Neural progenitor cell (in vitro differentiated cells): ENCODE data around the gene SLC25A13. TPM values are rescaled to one million over a fixed set of nuclear protein-coding genes. Genes with fewer than 3 reads are reported as not detected.

Experiments
- DNase-seq: peaks from one replicate; pipeline ENCODE4 v3.0.0-alpha.2; 2016; ENCODE audit warnings: low spot score
- H2AFZ ChIP-seq: fragments of 200-600 bp; sonication (generic); replicated peaks from 2 replicates; pipeline ENCODE4 v1.6.1; 2016; ENCODE audit warnings: antibody characterized with exemption
- H3F3A ChIP-seq: fragments of 200-600 bp; sonication (generic); 2 replicates; pipeline ENCODE4 v1.6.1; 2016; ENCODE audit warnings: antibody characterized with exemption, low read depth
- H3K27ac ChIP-seq: fragments of 200-600 bp; sonication (generic); 2 replicates; pipeline ENCODE4 v1.5.1; 2016; ENCODE audit warnings: mild to moderate bottlenecking
- H3K27me3 ChIP-seq: fragments of 200-600 bp; sonication (generic); 2 replicates; pipeline ENCODE4 v1.6.1; 2016; ENCODE audit warnings: mild to moderate bottlenecking, moderate library complexity
- H3K36me3 ChIP-seq: fragments of 200-600 bp; sonication (generic); 2 replicates; pipeline ENCODE4 v1.5.1; 2016
- H3K4me1 ChIP-seq: fragments of 200-600 bp; sonication (generic); 2 replicates; pipeline ENCODE4 v1.6.1; 2016; ENCODE audit warnings: mixed run types
- H3K4me2 ChIP-seq: fragments of 200-600 bp; sonication (generic); 2 replicates; pipeline ENCODE4 v1.6.1; 2016
- H3K4me3 ChIP-seq: fragments of 200-600 bp; sonication (generic); 2 replicates; pipeline ENCODE4 v1.5.1; 2016
- H3K79me2 ChIP-seq: fragments of 200-600 bp; sonication (generic); 2 replicates; pipeline ENCODE4 v1.6.1; 2016; ENCODE audit warnings: low read depth
- H3K9ac ChIP-seq: fragments of 200-600 bp; sonication (generic); 2 replicates; pipeline ENCODE4 v1.6.1; 2016
- H3K9me3 ChIP-seq: fragments of 200-600 bp; sonication (generic); 2 replicates; pipeline ENCODE4 v1.5.1; 2016; ENCODE audit warnings: low read depth
- H4K20me1 ChIP-seq: fragments of 200-600 bp; sonication (generic); 2 replicates; pipeline ENCODE4 v1.6.1; 2016; ENCODE audit warnings: low read depth
- H3K27ac Mint-ChIP-seq: 3 replicates; pipeline ENCODE4 v1.8.0; 2021; ENCODE audit warnings: mixed read lengths
- H3K27me3 Mint-ChIP-seq: 2 replicates; pipeline ENCODE4 v1.8.0; 2022; ENCODE audit warnings: low read depth, mild to moderate bottlenecking, inconsistent platforms, moderate library complexity, mixed read lengths; ENCODE audit not compliant: insufficient read depth
- H3K36me3 Mint-ChIP-seq: 3 replicates; pipeline ENCODE4 v1.8.0; 2021; ENCODE audit warnings: mixed read lengths
- H3K4me1 Mint-ChIP-seq: 3 replicates; pipeline ENCODE4 v1.8.0; 2021; ENCODE audit warnings: mixed read lengths
- H3K4me3 Mint-ChIP-seq: 3 replicates; pipeline ENCODE4 v1.8.0; 2021; ENCODE audit warnings: mild to moderate bottlenecking, moderate library complexity, mixed read lengths
- H3K9me3 Mint-ChIP-seq: 3 replicates; pipeline ENCODE4 v1.8.0; 2020; ENCODE audit warnings: mixed read lengths
- EZH2 ChIP-seq: fragments of 200-600 bp; sonication (generic); IDR thresholded peaks from 2 replicates; pipeline ENCODE4 v1.6.1; 2017; ENCODE audit warnings: antibody characterized with exemption, mild to moderate bottlenecking, moderate library complexity
- EZH2phosphoT487 ChIP-seq: fragments of 200-600 bp; sonication (generic); IDR thresholded peaks from 2 replicates; pipeline ENCODE4 v1.6.1; 2017; ENCODE audit warnings: antibody characterized with exemption
- total RNA-seq: library from RNA; depleted of rRNA; stranded (reverse); fragments of >200 nt; gene quantifications from 2 replicates; pipeline ENCODE4 v1.2.3, GENCODE V29; 2015; ENCODE audit warnings: low replicate concordance
- TF ChIP-seq, protein P1 (sequence below): fragments of 200-600 bp; sonication (generic); IDR thresholded peaks from 2 replicates; pipeline ENCODE4 v1.5.1; 2017; ENCODE audit warnings: antibody characterized with exemption, mild to moderate bottlenecking

SLC25A13 gene
- total RNA-seq, 1 donor from 2014 or later: 83.3 TPM

DNA sequence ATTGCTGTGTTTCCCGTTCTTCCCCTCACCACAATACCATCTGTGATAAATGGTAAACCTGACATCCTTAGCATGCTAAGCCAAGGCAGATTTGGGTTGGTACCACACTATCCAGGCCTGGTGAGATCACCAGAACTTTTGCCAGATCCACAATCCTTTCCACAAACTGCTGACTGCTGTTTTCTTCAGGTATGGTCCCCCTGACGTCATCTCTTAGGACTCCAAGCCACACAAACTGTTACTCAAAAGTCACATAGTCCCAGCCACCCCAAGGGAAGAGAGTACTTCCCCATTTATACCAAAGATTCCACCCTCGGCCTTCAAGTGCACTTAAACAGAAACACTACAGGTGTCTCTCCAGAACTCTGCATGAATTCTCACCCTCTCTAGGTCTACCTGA, 34.8 kb downstream of the SLC25A13 start:
- Mint-ChIP-seq H3K36me3 (peaks cover 35% of the 10 kb centered on the region), H3K27ac (no peak overlapping the region), H3K9me3 (peaks cover 31% of the 10 kb centered on the region), H3K4me3 (no peak overlapping the region), H3K27me3 (peaks cover 3% of the 10 kb centered on the region), H3K4me1 (no peaks in the 10 kb centered on the region)
- Histone ChIP-seq H3F3A (no peaks in the 10 kb centered on the region), H3K4me1 (no peaks in the 10 kb centered on the region), H3K9me3 (peaks cover 6% of the 10 kb centered on the region), H3K9ac (no peak overlapping the region), H3K27me3 (no peaks in the 10 kb centered on the region), H2AFZ (no peak overlapping the region), H3K4me2 (no peak overlapping the region), H4K20me1 (no peaks in the 10 kb centered on the region), H3K4me3 (no peak overlapping the region), H3K36me3 (no peaks in the 10 kb centered on the region), H3K27ac (no peak overlapping the region), H3K79me2 (peaks cover 70% of the 10 kb centered on the region)
- DNase-seq: no peak
- TF ChIP-seq EZH2 (no peak), EZH2phosphoT487 (no peak)
- TF ChIP-seq, protein P1, sequence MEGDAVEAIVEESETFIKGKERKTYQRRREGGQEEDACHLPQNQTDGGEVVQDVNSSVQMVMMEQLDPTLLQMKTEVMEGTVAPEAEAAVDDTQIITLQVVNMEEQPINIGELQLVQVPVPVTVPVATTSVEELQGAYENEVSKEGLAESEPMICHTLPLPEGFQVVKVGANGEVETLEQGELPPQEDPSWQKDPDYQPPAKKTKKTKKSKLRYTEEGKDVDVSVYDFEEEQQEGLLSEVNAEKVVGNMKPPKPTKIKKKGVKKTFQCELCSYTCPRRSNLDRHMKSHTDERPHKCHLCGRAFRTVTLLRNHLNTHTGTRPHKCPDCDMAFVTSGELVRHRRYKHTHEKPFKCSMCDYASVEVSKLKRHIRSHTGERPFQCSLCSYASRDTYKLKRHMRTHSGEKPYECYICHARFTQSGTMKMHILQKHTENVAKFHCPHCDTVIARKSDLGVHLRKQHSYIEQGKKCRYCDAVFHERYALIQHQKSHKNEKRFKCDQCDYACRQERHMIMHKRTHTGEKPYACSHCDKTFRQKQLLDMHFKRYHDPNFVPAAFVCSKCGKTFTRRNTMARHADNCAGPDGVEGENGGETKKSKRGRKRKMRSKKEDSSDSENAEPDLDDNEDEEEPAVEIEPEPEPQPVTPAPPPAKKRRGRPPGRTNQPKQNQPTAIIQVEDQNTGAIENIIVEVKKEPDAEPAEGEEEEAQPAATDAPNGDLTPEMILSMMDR: no peak

- Histone ChIP-seq H3K27ac (no peak overlapping the region), H4K20me1 (no peaks in the 10 kb centered on the region), H3K36me3 (no peaks in the 10 kb centered on the region), H3K9me3 (peaks cover 6% of the 10 kb centered on the region), H3K4me1 (no peaks in the 10 kb centered on the region), H3K79me2 (peaks cover 72% of the 10 kb centered on the region), H3K4me3 (no peak overlapping the region), H3K9ac (no peak overlapping the region), H3K4me2 (no peak overlapping the region), H2AFZ (no peak overlapping the region), H3F3A (no peaks in the 10 kb centered on the region), H3K27me3 (no peaks in the 10 kb centered on the region)
- no peak for DNase-seq
- no peak overlapping the region for H3K4me3 Mint-ChIP-seq
- H3K9me3 Mint-ChIP-seq: peaks cover 22% of the 10 kb centered on the region
- H3K27me3 Mint-ChIP-seq: peaks cover 3% of the 10 kb centered on the region
- no peaks in the 10 kb centered on the region for H3K4me1 Mint-ChIP-seq
- peaks cover 30% of the 10 kb centered on the region for H3K36me3 Mint-ChIP-seq
- no peak overlapping the region for H3K27ac Mint-ChIP-seq
- TF ChIP-seq, protein P1: no peak
- no peak for TF ChIP-seq EZH2
- TF ChIP-seq EZH2phosphoT487: no peak
Measured at GRCh38 chr7:96285579-96285978, 36.3 kb downstream of the SLC25A13 start.

DNA sequence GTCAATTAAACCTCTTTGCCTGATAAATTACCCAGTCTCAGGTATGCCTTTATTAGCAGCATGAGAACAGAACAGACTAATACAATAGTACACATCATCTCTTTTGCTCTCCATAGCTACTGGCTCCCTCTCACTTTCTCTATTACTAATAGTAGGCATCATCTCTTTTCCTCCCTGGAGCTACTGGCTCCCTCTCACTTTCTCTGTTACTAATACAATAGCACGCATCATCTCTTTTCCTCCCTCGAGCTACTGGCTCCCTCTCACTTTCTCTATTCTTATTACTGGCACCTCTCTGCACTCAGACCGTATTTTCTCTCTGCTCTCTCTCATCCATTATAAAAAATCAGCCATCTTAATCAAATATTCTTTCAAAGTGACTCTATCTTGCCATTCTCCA, 37.1 kb downstream of the SLC25A13 start:
- Histone ChIP-seq H3K4me2 (no peak overlapping the region), H3K79me2 (peaks cover 80% of the 10 kb centered on the region), H3K9me3 (peaks cover 6% of the 10 kb centered on the region), H2AFZ (no peak overlapping the region), H3K27ac (no peak overlapping the region), H3K36me3 (no peaks in the 10 kb centered on the region), H3K4me3 (no peak overlapping the region), H3K9ac (no peak overlapping the region), H3F3A (no peaks in the 10 kb centered on the region), H3K4me1 (no peaks in the 10 kb centered on the region), H4K20me1 (no peaks in the 10 kb centered on the region), H3K27me3 (no peaks in the 10 kb centered on the region)
- no peak for TF ChIP-seq EZH2
- TF ChIP-seq EZH2phosphoT487: no peak
- TF ChIP-seq, protein P1: no peak
- no peak for DNase-seq
- peaks cover 3% of the 10 kb centered on the region for H3K27me3 Mint-ChIP-seq
- no peaks in the 10 kb centered on the region for H3K4me1 Mint-ChIP-seq
- no peak overlapping the region for H3K27ac Mint-ChIP-seq
- peaks cover 16% of the 10 kb centered on the region for H3K9me3 Mint-ChIP-seq
- H3K4me3 Mint-ChIP-seq: no peak overlapping the region
- peaks cover 31% of the 10 kb centered on the region for H3K36me3 Mint-ChIP-seq
